ENCODE measurements around the gene ANAPC2. TPM values are rescaled to one million over a fixed set of nuclear protein-coding genes. Genes with fewer than 3 reads are reported as not detected.
A peak's percentile ranks its signal among the peaks of the same experiment; 100 is the strongest.

ANAPC2 gene
- total RNA-seq, 4 donors from 2014 or later = 18.7 to 28.7 (median 25.1) TPM

DNA sequence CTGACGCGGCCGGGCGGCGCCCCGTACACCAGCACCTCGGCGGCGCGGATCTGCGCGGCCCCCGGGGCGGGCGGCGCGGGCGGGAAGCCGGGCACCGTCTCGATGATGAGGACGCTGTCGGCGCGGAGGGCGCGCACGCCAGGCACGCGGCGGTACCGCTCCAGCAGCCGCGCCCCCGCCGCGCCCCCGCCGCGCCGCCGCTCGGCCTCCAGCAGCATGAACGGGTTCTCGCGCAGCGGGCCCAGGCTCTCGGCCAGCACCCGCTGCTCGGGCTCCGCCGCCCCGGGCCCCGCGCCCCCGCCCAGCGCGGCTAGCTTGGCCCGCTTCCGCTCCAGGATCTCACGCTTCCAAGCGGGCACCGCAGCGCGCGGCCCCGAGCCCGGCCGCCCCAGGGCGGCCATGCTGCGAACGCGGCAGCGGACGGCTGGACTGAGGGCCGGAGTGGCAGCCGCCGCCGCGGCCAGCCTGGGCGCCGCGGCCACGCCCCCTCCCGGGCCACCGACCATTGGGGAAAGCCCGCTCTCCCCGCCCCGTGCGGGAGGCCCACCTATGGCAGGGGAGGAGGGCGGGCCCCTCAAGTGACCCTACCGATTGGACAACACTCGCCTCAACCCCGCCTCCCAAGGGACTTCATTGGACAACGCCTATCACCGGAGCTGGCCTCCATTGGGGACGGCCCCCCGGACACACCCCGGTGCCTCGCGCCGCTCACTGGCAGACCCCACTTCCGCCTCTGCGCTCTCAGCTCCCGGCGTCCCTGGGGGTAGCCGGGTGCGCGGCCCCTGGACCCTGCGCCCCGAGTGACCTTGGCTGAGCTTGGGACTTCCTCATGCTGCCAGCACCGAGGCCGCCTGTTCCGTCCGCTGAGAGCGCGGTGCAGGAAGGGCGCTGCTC lies 12.2 kb upstream of the ANAPC2 start, which contains the start of gene TPRN:
Gene TPRN, minus strand, starts transcription at position 431 of the 894 bp plus-strand sequence. Its CDS starts 30 bp downstream, at position 401.
- no peaks in the 10 kb centered on the region for H3K36me3 ChIP-seq
- DNase-seq (ENCODE audit: extremely low spot score) = peak; percentile 100
- peak within 1 kb of the TSS; percentile 70 to 76 (median 74) for H3K4me3 ChIP-seq
- peak within 1 kb of the TSS; percentile 79 to 86 (median 84) for H3K27ac ChIP-seq (replicated peaks in 1 of 4)
- no peaks in the 10 kb centered on the region for H3K9me3 ChIP-seq
- TF ChIP-seq, protein P1, sequence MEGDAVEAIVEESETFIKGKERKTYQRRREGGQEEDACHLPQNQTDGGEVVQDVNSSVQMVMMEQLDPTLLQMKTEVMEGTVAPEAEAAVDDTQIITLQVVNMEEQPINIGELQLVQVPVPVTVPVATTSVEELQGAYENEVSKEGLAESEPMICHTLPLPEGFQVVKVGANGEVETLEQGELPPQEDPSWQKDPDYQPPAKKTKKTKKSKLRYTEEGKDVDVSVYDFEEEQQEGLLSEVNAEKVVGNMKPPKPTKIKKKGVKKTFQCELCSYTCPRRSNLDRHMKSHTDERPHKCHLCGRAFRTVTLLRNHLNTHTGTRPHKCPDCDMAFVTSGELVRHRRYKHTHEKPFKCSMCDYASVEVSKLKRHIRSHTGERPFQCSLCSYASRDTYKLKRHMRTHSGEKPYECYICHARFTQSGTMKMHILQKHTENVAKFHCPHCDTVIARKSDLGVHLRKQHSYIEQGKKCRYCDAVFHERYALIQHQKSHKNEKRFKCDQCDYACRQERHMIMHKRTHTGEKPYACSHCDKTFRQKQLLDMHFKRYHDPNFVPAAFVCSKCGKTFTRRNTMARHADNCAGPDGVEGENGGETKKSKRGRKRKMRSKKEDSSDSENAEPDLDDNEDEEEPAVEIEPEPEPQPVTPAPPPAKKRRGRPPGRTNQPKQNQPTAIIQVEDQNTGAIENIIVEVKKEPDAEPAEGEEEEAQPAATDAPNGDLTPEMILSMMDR (IDR thresholded peaks at IDR 0.05) = peak in 1 of 3 experiments; percentile 18
- TF ChIP-seq POLR2A (IDR thresholded peaks at IDR 0.05; ENCODE audit: low read depth) = peak; percentile 62
- TF ChIP-seq POLR2AphosphoS5 (IDR thresholded peaks at IDR 0.05) = peak; percentile 83 to 91
- TF ChIP-seq EP300 (IDR thresholded peaks at IDR 0.05) = no peak
- no CpG with 5 or more reads among the region's 118 CpGs for WGBS
- no peaks in the 10 kb centered on the region for H3K27me3 ChIP-seq
- H3K4me1 ChIP-seq = peaks cover 72 to 85% (median 74%) of the 10 kb centered on the region in 4 donors
- intact Hi-C loops (cut with DNase I) = loop anchor here (2.0 kb wide), 1 partner anchor 20 kb away; no protein-coding TSS in a partner anchor

DNA sequence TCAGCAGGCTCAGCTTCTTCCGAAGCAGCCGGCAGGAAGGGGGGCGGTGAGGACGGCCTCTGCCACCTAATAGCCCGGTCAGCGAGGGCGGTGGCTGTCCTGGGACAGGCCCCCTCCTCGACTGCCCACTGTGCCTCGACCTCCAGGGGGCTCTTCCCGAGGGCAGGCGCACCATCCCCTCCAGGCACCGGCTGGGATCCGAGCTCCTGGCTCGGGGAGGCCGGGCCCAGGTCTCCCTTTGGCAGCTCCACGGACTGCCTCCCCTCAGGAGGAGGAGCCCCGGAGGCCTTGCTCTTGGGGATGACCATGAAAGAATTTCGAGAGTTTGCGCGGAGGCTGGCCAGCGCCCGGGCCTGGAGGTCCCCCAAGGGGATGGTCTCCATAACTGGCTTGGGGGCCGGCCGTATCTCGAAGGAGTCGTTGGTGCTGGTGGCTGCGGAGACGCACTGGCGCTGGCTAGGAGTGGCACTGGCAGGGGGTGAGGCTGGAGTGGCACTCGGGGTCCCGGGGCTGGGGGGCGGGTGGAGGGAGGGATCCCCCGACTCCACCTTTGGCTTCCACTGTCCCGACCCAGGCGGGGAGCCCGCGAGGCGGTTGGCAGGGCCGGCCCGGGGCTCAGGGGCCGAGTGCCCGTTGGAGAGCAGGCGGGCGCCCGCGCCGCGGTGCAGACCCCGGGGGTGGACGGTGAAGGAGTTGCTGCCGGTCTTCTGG lies 11.2 kb upstream of the ANAPC2 start:
- intact Hi-C loops (cut with DNase I) = loop anchor here (2.0 kb wide), 1 partner anchor 21 kb away; no protein-coding TSS in a partner anchor
- H3K9me3 ChIP-seq = no peaks in the 10 kb centered on the region

DNA sequence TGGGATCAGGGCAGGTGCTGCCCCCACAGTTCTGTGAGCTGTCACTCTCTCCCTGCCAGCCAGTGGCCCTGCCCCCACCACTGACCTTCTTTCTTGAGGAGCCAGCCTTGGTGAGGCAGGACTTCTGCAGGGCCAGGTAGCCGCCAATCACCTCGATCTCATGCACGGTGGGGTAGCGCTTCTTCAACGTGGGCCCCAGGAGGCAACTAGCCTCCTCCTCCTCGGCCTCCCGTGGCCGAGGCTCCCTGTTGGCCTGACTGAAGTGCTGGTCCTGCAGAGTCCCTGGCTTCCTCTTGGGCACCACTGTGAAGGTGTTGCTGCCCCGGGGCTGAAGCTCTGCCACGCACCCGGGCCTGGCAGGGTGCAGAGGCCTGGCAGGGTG lies 10.5 kb upstream of the ANAPC2 start:
- intact Hi-C loops (cut with DNase I) = no loop called here
- whole genome bisulfite sequencing = 90% methylated on average over 2 of the region's 11 CpGs
- TF ChIP-seq POLR2AphosphoS5 (IDR thresholded peaks at IDR 0.05) (no peak), POLR2A (IDR thresholded peaks at IDR 0.05; ENCODE audit: low read depth) (no peak), EP300 (IDR thresholded peaks at IDR 0.05) (no peak)
- TF ChIP-seq, protein P1 (IDR thresholded peaks at IDR 0.05) = no peak
- H3K4me3 ChIP-seq = peak overlapping the region in 3 of 4 donors; percentile 70 to 76 (median 75)
- no peaks in the 10 kb centered on the region for H3K27me3 ChIP-seq
- no peak for DNase-seq (ENCODE audit: extremely low spot score)
- no peaks in the 10 kb centered on the region for H3K9me3 ChIP-seq
- no peak overlapping the region for H3K27ac ChIP-seq (replicated peaks in 1 of 4)
- peaks cover 61 to 89% (median 75%) of the 10 kb centered on the region in 4 donors for H3K4me1 ChIP-seq
- H3K36me3 ChIP-seq = no peaks in the 10 kb centered on the region

More for the DNA sequence above, 11.2 kb upstream of the ANAPC2 start:
- Histone ChIP-seq H3K36me3 (no peaks in the 10 kb centered on the region), H3K4me3 (peak overlapping the region; percentile 70 to 76 (median 74)), H3K27ac (replicated peaks in 1 of 4) (peak overlapping the region in 2 of 4 donors; percentile 55 to 84), H3K27me3 (no peaks in the 10 kb centered on the region), H3K4me1 (peaks cover 68 to 89% (median 78%) of the 10 kb centered on the region in 4 donors)
- no peak for DNase-seq (ENCODE audit: extremely low spot score)
- TF ChIP-seq POLR2AphosphoS5 (IDR thresholded peaks at IDR 0.05) = no peak
- no peak for TF ChIP-seq POLR2A (IDR thresholded peaks at IDR 0.05; ENCODE audit: low read depth)
- TF ChIP-seq, protein P1 (IDR thresholded peaks at IDR 0.05) = no peak
- TF ChIP-seq EP300 (IDR thresholded peaks at IDR 0.05) = no peak
- WGBS = no CpG with 5 or more reads among the region's 51 CpGs

DNA sequence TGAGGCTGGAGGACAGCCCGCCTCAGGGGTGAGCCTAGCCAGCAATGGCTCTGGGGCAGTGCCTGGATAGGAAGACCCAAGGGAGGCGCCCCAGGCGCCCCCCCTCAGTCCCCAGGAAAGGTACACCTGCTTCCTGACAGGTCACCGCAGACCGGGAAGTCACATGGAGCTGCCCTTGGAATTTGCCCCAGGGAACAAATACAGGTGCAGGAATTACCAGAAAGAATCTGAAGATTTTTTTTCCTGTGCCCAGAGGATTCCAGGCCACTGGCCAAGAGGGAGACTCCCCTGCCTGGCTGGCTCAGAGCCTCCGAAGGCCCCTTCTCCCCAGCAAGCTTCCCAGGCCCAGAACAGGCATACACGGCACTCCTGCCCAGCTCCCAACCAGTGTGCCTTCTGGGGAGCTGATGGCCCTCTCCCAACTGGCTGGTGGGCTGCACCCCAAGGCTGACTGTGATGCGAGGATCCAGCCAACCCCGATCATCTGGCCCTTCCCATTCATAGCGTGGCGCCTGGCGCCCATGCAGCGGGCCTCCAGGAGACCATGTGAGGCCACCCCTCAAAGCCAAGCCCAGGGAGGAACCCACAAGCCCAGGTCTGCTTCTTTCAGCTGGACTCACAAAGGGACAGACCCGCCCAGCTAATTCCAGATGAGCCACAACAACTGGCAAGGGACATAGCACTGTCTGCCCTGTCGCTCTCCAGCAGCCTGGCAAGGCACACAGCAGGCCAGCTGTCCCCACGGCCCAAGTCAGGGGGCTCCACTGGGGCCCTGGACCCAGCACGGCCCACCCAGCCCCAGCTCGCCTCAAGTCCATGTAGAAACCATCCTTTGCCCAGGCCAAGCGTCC lies 9.9 kb upstream of the ANAPC2 start:
- Histone ChIP-seq H3K36me3 (no peaks in the 10 kb centered on the region), H3K4me1 (peaks cover 55 to 86% (median 69%) of the 10 kb centered on the region in 4 donors), H3K27ac (replicated peaks in 1 of 4) (no peak overlapping the region), H3K27me3 (no peaks in the 10 kb centered on the region), H3K9me3 (no peaks in the 10 kb centered on the region), H3K4me3 (no peak overlapping the region)
- TF ChIP-seq, protein P1 (IDR thresholded peaks at IDR 0.05) = no peak
- TF ChIP-seq EP300 (IDR thresholded peaks at IDR 0.05) (no peak), POLR2AphosphoS5 (IDR thresholded peaks at IDR 0.05) (no peak), POLR2A (IDR thresholded peaks at IDR 0.05; ENCODE audit: low read depth) (no peak)
- intact Hi-C loops (cut with DNase I) = no loop called here
- no peak for DNase-seq (ENCODE audit: extremely low spot score)
- WGBS = 84% methylated on average over 17 of the region's 19 CpGs

All from esophagus muscularis mucosa (tissue), 4 donors.